ENCODE data around the gene PGBD4.

GRCh38 chr15:34076785-34077184, 25.1 kb upstream of the PGBD4 start:
- no peak for TF ChIP-seq EZH2 (IDR thresholded peaks at IDR 0.05; ENCODE audit: borderline replicate concordance, low read length)
- no peak for TF ChIP-seq CTCF (IDR thresholded peaks at IDR 0.05; ENCODE audit: low read length)
